ENCODE results near the gene VPS41.
"Not testable (repeated sequence)": the region's sequence is repeated elsewhere in the genome, so short reads cannot be mapped to it uniquely, and the experiment has no call there.

The VPS41 gene

DNA sequence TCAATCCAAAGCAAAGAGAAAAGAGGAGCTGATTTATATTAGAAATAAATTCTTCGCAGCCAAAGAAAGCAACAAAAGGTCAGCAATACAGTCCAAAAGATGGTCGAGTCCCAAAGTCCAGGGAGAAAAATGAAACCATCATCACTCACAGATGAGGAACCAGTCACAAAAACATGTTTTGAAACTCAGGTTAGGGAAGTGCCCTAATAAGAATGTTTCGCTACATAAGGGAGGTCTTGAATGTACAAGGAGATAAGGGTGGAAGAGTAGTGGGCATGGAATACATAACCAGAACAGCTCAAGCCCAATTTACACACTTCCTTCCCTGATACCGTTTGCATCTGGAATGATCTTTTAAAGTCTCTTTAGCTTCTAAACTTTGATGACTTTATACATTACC lies 53.6 kb downstream of the VPS41 start:
- DNase-seq (ENCODE audit: low read depth, low spot score), result no peak

DNA sequence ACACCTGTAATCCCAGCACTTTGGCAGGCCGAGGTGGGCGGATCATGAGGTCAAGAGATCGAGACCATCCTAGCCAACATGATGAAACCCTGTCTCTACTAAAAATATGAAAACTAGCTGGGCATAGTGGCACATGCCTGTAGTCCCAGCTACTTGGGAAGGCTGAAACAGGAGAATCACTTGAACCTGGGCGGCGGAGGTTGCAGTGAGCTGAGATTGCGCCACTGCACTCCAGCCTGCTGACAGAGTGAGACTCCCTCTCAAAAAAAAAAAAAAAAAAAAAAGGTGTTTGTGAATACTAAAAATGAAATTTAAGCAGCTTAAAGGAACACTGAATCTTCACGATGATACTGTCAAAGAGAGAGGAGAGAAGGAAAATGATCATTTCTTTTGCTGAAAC lies 54.0 kb downstream of the VPS41 start:
- not testable (repeated sequence) for DNase-seq (ENCODE audit: low read depth, low spot score)

DNA sequence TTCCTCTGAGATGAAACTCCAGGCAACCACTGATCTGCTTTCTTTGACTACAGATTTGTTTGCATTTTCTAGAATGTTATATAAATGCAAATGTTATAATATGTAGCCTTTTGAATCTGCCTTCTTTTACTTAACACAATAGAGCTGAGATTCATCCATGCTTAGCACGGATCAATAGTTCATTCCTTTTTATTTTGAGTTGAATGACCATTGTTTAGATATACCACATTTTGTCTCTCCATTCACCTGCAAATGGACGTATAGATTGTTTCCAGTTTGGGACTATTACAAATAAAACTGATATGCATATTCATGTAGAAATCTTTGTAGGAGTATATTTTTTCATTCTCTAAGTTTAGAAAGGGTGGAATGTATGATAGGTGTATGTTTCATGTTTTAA lies 57.7 kb downstream of the VPS41 start:
- no peak for DNase-seq (ENCODE audit: low read depth, low spot score)

DNA sequence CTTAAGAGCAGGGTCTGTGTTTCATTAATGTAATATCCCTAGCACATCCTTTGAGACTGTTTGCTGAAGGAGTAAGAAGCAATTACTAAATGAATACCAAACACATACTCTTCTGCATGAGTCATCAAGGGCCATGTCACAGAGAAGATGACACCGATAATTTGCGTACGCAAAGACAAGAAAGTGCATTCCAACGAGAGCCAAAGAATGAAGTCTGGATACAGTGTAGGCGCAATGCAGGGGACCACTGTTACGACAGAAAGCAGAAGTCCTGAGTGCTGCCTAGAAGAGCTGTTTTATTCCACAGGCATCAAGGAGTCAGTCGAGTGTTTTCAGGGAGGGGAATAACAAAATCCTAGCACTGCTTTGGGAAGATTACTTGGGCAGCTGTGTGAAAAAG lies 62.7 kb downstream of the VPS41 start:
- DNase-seq (ENCODE audit: low read depth, low spot score), result no peak

GRCh38 chr7:38844952-38845563 lies 63.9 kb downstream of the VPS41 start:
- no peak for DNase-seq (ENCODE audit: low read depth, low spot score)

GRCh38 chr7:38842746-38843145 lies 66.2 kb downstream of the VPS41 start:
- no peak for DNase-seq (ENCODE audit: low read depth, low spot score)

GRCh38 chr7:38840736-38841460 lies 68.1 kb downstream of the VPS41 start:
- DNase-seq (ENCODE audit: low read depth, low spot score), result no peak

- DNase-seq (ENCODE audit: low read depth, low spot score), result no peak
These were observed 69.1 kb downstream of the VPS41 start for GRCh38 chr7:38839851-38840250.

GRCh38 chr7:38838725-38839385 lies 70.1 kb downstream of the VPS41 start:
- no peak for DNase-seq (ENCODE audit: low read depth, low spot score)

DNA sequence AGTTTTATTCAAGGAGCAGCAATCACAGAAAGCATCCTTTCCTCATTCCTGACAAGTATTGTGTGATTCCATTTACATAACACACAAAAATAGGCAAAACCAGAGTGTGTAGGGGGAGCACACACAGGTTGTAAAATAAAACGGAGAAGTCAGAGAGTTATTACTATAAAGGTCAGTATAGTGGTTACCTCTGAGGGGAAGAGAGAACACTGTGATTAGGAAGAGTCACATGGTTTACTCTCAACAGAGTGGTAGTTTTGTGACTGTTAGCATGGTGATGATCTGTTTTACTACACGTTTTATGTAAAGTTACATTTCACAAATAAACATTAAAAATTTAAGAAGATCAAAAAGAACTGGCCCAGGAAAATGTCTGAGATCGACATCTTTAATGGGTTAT lies 74.6 kb downstream of the VPS41 start:
- DNase-seq (ENCODE audit: low read depth, low spot score), result no peak

DNA sequence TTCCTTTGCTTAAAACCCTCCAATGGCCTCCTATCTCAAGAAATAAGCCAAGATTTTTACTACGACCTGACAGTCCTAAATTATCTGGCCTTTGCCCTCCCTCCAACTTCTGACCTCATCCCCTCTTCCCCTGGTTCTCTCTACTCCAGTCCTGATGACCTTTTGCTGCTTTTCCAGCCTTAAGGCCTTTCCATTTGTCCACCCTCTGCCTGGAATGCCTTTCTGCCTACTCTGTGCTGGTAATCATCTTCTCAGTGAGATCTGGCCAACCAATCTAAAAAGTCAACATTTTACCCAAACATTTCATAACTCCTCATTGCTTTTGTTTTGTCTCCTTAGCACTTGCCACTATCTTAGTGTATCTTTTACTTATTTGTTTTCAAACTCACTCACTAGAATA lies 75.7 kb downstream of the VPS41 start:
- no peak for DNase-seq (ENCODE audit: low read depth, low spot score)

DNA sequence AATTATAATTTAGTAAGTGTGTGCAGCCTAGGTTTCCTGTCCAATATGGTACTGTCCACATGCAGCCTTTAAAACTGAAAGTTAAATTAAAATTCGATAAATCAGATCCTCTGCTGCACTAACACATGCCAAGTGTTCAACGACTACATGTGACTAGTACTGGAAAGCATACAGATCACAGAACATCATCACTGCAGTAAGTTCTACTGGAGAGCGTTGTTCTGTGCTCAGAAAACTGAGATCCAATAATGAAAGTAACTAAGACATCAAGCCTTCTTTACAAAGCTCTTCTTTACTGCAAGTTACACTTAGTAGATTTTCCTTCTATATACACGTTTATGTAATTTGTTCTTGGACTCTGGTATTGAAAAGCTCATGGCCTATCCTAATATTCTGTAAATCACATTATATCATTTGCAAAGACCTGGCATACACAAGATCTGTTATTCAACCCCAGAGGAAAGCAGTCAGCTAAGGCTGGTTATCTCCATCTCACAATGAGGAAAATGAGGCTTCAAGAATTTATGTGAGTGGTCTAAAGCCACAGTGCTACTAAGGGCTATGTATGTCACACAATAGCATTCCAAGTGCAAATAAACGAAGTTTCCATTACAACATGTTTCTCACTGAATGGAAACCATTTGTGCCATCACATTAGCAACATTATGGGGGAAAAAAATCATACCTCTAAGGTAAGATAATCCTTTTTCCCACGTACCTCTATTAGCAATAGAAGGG lies 77.6 kb downstream of the VPS41 start:
- no peak for DNase-seq (ENCODE audit: low read depth, low spot score)

DNA sequence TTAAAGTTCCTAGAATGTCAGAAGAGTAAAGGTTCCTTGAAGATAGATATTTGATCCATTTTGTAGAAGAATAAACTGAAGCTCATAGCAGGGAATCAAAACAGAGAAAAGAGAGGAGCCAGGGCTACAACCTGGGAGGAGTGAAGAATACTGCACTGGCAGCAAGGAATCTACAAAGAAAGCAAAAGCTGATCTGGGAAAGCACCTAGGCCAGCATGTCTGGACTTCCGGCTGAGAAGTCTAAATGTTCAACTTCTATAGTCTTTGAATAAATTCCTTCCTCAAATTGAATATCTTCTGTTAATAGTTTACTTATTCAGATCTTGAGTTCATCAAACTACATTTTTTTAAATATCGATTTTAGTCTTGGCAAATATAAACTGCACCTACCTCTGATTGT lies 78.2 kb downstream of the VPS41 start:
- no peak for DNase-seq (ENCODE audit: low read depth, low spot score)

DNA sequence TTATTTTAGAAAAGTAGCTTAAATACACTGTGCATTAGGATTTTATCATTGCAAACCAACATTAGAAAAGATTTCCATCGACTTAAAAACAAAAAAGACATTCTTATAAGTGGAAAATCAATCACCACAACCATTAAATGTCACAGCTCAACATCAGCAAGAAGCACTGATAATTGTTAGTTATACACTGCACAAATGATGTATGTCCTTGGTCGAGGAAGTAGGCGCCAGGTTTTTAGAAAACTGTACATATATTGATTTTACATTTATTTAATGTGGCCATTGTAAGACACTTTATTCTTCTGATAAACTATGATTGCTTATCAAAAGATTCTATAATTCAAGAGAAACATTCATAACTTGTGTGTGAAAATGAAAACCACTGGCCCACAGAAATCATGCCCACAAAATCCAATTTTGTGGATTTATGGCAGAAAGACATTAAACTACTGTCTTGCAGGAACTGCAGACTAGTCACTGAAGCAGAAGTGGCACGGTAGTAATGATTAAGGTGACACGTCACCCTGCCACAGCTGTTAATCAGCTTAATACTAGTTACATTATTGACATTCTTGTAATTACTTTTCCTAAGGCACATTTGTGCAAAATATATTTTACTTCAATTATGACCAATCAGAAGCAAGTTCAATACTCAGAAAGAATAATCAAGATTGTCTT lies 79.4 kb downstream of the VPS41 start:
- DNase-seq (ENCODE audit: low read depth, low spot score), result no peak

DNA sequence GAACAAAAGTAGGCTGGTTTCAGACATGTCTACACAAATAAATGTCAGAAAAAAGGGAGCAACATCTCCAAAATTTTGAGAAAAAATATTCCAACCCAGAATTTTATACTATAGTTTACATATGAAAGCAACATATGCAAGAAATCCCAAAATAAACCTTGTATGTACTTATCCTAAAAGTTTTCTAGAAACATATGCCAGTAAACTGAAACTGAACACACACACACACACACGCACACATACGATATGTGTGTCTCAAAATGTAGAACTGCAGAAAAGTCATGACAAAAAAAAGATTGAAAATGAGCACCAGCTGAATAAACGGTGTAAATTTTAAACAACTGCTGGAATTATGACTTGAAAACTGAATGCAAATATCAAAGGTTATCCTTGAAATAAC lies 81.0 kb downstream of the VPS41 start:
- no peak for DNase-seq (ENCODE audit: low read depth, low spot score)

DNA sequence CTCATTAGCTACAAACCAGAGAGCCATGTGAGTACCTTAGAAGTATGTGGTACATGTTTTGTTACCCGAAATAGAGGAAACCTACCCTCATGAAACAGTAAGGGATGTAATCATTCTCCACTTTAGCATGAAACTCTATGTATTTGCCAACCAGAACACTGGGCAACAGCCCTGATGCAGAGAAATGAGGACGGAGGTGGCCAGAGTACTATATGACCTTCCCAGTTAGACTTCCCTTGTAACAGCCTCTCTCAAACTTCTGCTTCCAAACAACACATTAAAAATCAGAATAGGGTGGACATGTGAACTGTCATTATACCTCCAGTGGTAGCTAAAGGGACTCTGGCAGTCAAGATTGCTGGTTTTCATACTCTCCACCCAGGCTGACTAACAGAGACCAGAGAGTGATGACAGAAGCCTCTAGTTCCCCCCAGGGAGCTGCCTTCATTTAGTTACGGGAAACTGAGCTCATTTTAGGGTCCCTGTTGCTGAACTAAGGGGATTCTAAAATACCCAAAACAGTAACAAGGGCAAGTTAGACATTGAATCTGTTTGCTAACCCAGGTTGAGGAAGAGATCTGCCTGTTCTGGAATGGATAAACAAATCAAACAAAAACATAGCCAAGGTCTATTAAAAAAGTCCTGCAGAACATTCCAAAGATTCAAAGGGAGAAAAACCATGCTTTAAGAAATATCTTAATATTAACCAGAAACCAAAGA lies 83.1 kb downstream of the VPS41 start:
- no peak for DNase-seq (ENCODE audit: low read depth, low spot score)

GRCh38 chr7:38824948-38825347 lies 84.0 kb downstream of the VPS41 start:
- no peak for DNase-seq (ENCODE audit: low read depth, low spot score)

GRCh38 chr7:38822549-38822948 lies 86.4 kb downstream of the VPS41 start:
- DNase-seq (ENCODE audit: low read depth, low spot score), result no peak

- no peak for DNase-seq (ENCODE audit: low read depth, low spot score)
These were observed 88.4 kb downstream of the VPS41 start for GRCh38 chr7:38820571-38820970.

DNA sequence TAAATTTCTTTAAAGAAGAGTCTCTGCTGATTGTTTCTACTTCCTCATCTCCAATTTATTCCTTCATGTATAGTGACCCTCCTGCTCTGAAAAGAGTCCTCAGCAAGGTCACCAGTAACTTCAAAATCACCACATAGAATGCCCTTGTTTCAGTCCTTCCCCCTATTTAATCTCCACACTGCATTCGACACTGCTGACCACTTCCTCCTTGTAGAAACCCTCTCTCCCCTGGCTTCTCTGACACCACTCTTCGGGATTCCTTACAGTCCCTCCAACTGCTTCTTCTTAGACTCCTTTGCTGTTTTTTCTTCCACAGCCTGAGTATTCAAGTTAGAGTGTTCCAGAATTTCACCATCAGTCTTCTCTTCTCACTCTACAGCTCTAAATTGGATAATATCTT lies 89.5 kb downstream of the VPS41 start:
- DNase-seq (ENCODE audit: low read depth, low spot score), result no peak

GRCh38 chr7:38817526-38817925 lies 91.5 kb downstream of the VPS41 start:
- no peak for DNase-seq (ENCODE audit: low read depth, low spot score)
